Spleen (tissue), 7 donors: Measurements from ENCODE around the gene DRC1.

ENCODE experiments used
- POLR2A ChIP-seq, 3 donors: fragments of 450-650 bp; IDR thresholded peaks; one replicate each; pipeline ENCODE4 v1.5.1; 2017; ENCODE audit warnings: antibody characterized with exemption in 3 of 3, mild to moderate bottlenecking in 1 of 3
- POLR2AphosphoS5 ChIP-seq, 3 donors: sonication (generic); formaldehyde crosslinking; IDR thresholded peaks; one replicate each; pipeline ENCODE4 v1.5.1; 2017; ENCODE audit warnings: antibody characterized with exemption in 3 of 3
- TF ChIP-seq, protein P1 (sequence below), 11 experiments: fragments of 200-600 bp in 7 of 11; fragments of 450-650 bp in 4 of 11; sonication (generic) in 4 of 11; IDR thresholded peaks in 8 of 11; conservative IDR thresholded peaks in 3 of 11; 1 replicate in 7 of 11; 2 replicates in 4 of 11; pipeline versions ENCODE4 v1.4.0 to v1.8.0; 2016 to 2021; ENCODE audit warnings: antibody characterized with exemption in 11 of 11, inconsistent platforms in 4 of 11, mild to moderate bottlenecking in 1 of 11
- donor health status: DM: no; HTN: no; CAD: no; lungs with moderate emphysema.
- donor health status: DM: no; HTN: no; CAD: no.
- donor health status: DM: no; HTN: no; CAD: no.

DNA sequence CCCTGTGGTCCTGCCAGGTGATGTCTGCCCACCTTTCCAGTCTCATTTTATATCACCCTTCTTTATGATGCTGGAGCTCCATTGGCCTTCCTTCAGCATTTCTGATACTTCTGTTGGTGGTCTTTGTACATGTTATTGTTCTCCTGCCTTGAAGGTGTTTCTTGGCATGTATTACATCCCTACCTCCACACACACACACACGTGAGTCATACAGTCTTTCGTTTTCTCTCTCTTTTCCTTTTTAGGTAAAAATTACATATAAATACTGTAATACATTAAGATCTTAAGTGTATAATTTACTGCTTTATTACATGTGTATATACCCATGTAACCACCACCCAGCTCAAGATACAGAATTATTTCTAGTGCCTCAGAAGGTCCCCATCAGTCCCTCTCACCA is 44.9 kb upstream of the DRC1 start:
- TF ChIP-seq, protein P1, sequence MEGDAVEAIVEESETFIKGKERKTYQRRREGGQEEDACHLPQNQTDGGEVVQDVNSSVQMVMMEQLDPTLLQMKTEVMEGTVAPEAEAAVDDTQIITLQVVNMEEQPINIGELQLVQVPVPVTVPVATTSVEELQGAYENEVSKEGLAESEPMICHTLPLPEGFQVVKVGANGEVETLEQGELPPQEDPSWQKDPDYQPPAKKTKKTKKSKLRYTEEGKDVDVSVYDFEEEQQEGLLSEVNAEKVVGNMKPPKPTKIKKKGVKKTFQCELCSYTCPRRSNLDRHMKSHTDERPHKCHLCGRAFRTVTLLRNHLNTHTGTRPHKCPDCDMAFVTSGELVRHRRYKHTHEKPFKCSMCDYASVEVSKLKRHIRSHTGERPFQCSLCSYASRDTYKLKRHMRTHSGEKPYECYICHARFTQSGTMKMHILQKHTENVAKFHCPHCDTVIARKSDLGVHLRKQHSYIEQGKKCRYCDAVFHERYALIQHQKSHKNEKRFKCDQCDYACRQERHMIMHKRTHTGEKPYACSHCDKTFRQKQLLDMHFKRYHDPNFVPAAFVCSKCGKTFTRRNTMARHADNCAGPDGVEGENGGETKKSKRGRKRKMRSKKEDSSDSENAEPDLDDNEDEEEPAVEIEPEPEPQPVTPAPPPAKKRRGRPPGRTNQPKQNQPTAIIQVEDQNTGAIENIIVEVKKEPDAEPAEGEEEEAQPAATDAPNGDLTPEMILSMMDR (IDR thresholded peaks at IDR 0.05 in 8 of 11, conservative IDR thresholded peaks at IDR 0.05 in 3 of 11): no peak
- TF ChIP-seq POLR2A (IDR thresholded peaks at IDR 0.05) (no peak), POLR2AphosphoS5 (IDR thresholded peaks at IDR 0.05) (no peak)
